Measurements from ENCODE around the gene NUDCD3. TPM values are rescaled to one million over a fixed set of nuclear protein-coding genes. Genes with fewer than 3 reads are reported as not detected.

Gene NUDCD3
- polyA plus RNA-seq, 4 donors = 86.0 to 93.7 (median 91.2) TPM

GRCh38 chr7:44403176-44403759 is 87.2 kb downstream of the NUDCD3 start:
- no peak for DNase-seq (ENCODE audit: low read depth in 4 of 4, low spot score in 2 of 4)

GRCh38 chr7:44402401-44403060 is 87.9 kb downstream of the NUDCD3 start:
- no peak for DNase-seq (ENCODE audit: low read depth in 4 of 4, low spot score in 2 of 4)

- no peak for DNase-seq (ENCODE audit: low read depth in 4 of 4, low spot score in 2 of 4)
Observed at GRCh38 chr7:44401692-44402091, 88.8 kb downstream of the NUDCD3 start.

- DNase-seq (ENCODE audit: low read depth in 4 of 4, low spot score in 2 of 4) = no peak
Observed at GRCh38 chr7:44400033-44400511, 90.4 kb downstream of the NUDCD3 start.

- DNase-seq (ENCODE audit: low read depth in 4 of 4, low spot score in 2 of 4) = no peak
Observed at GRCh38 chr7:44398953-44399574, 91.4 kb downstream of the NUDCD3 start.

GRCh38 chr7:44398511-44398911 is 91.9 kb downstream of the NUDCD3 start:
- no peak for DNase-seq (ENCODE audit: low read depth in 4 of 4, low spot score in 2 of 4)

GRCh38 chr7:44396931-44397545 is 93.4 kb downstream of the NUDCD3 start:
- DNase-seq (ENCODE audit: low read depth in 4 of 4, low spot score in 2 of 4) = no peak

GRCh38 chr7:44396496-44396895 is 94.0 kb downstream of the NUDCD3 start:
- DNase-seq (ENCODE audit: low read depth in 4 of 4, low spot score in 2 of 4) = peak in 2 of 4 donors; percentile 40 to 56

- DNase-seq (ENCODE audit: low read depth in 4 of 4, low spot score in 2 of 4) = no peak
Observed at GRCh38 chr7:44395067-44395466, 95.4 kb downstream of the NUDCD3 start.

GRCh38 chr7:44394636-44395035 is 95.8 kb downstream of the NUDCD3 start:
- DNase-seq (ENCODE audit: low read depth in 4 of 4, low spot score in 2 of 4) = no peak

GRCh38 chr7:44394112-44394447 is 96.4 kb downstream of the NUDCD3 start:
- no peak for DNase-seq (ENCODE audit: low read depth in 4 of 4, low spot score in 2 of 4)

- DNase-seq (ENCODE audit: low read depth in 4 of 4, low spot score in 2 of 4) = no peak
Observed at GRCh38 chr7:44393238-44394111, 97.0 kb downstream of the NUDCD3 start.

- DNase-seq (ENCODE audit: low read depth in 4 of 4, low spot score in 2 of 4) = no peak
Observed at GRCh38 chr7:44392618-44393010, 97.8 kb downstream of the NUDCD3 start.

GRCh38 chr7:44391746-44392617 is 98.5 kb downstream of the NUDCD3 start:
- DNase-seq (ENCODE audit: low read depth in 4 of 4, low spot score in 2 of 4) = no peak

- DNase-seq (ENCODE audit: low read depth in 4 of 4, low spot score in 2 of 4) = no peak
Observed at GRCh38 chr7:44391171-44391570, 99.3 kb downstream of the NUDCD3 start.

GRCh38 chr7:44390701-44391100 is 99.8 kb downstream of the NUDCD3 start:
- no peak for DNase-seq (ENCODE audit: low read depth in 4 of 4, low spot score in 2 of 4)

GRCh38 chr7:44388089-44388970 is 102.1 kb downstream of the NUDCD3 start:
- no peak for DNase-seq (ENCODE audit: low read depth in 4 of 4, low spot score in 2 of 4)

- DNase-seq (ENCODE audit: low read depth in 4 of 4, low spot score in 2 of 4) = no peak
Observed at GRCh38 chr7:44387389-44387788, 103.1 kb downstream of the NUDCD3 start.

Measured in left renal cortex interstitium (tissue), 4 donors.